G401 (cell line): ENCODE measurements around the gene APOO. TPM values are rescaled to one million over a fixed set of nuclear protein-coding genes. Genes with fewer than 3 reads are reported as not detected.

ENCODE experiments used
- DNase-seq: peaks from one replicate; pipeline ENCODE4 v3.0.0-alpha.2; 2015; ENCODE audit warnings: low spot score
- in situ Hi-C: cut with HindIII; loops from 2 replicates; pipeline ENCODE4 v1.10.0; 2016; ENCODE audit warnings: low sequenced_read_pairs, mixed read lengths
- total RNA-seq: library from RNA; depleted of rRNA; stranded (reverse); fragments of >200 nt; shearing (Covaris generic); gene quantifications from 2 replicates; pipeline ENCODE4 v1.2.3, GENCODE V29; 2014

Gene APOO
- total RNA-seq, 1 experiment from 2014 or later, result 21.9 TPM

- DNase-seq, result no peak
- in situ Hi-C loops, result no loop called here
Measured at GRCh38 chrX:23828881-23829280, 78.9 kb downstream of the APOO start.

- no peak for DNase-seq
- in situ Hi-C loops, result no loop called here
Measured at GRCh38 chrX:23826653-23827052, 81.1 kb downstream of the APOO start.

- no peak for DNase-seq
- in situ Hi-C loops, result no loop called here
Measured at GRCh38 chrX:23826216-23826615, 81.5 kb downstream of the APOO start.

GRCh38 chrX:23825675-23826074 is 82.1 kb downstream of the APOO start:
- DNase-seq, result no peak
- in situ Hi-C loops, result no loop called here

- in situ Hi-C loops, result no loop called here
Measured at GRCh38 chrX:23822841-23823240, 84.9 kb downstream of the APOO start.

GRCh38 chrX:23822397-23822796 is 85.3 kb downstream of the APOO start:
- in situ Hi-C loops, result no loop called here

More at GRCh38 chrX:23822841-23823240, 84.9 kb downstream of the APOO start:
- DNase-seq, result no peak

GRCh38 chrX:23821847-23822246 is 85.9 kb downstream of the APOO start:
- no peak for DNase-seq
- in situ Hi-C loops, result no loop called here

More at GRCh38 chrX:23822397-23822796, 85.3 kb downstream of the APOO start:
- no peak for DNase-seq

- in situ Hi-C loops, result no loop called here
- no peak for DNase-seq
Measured at GRCh38 chrX:23820235-23820782, 87.4 kb downstream of the APOO start.

- in situ Hi-C loops, result no loop called here
- no peak for DNase-seq
Measured at GRCh38 chrX:23819385-23820234, 88.1 kb downstream of the APOO start.

GRCh38 chrX:23817979-23818336 is 89.8 kb downstream of the APOO start:
- no peak for DNase-seq
- in situ Hi-C loops, result no loop called here

- in situ Hi-C loops, result no loop called here
- DNase-seq, result no peak
Measured at GRCh38 chrX:23816179-23816578, 91.6 kb downstream of the APOO start.

GRCh38 chrX:23815376-23815775 is 92.4 kb downstream of the APOO start:
- DNase-seq, result no peak
- in situ Hi-C loops, result no loop called here

GRCh38 chrX:23813808-23814207 is 93.9 kb downstream of the APOO start:
- no peak for DNase-seq
- in situ Hi-C loops, result no loop called here

- no peak for DNase-seq
- in situ Hi-C loops, result no loop called here
Measured at GRCh38 chrX:23811656-23812055, 96.1 kb downstream of the APOO start.

GRCh38 chrX:23811108-23811651 is 96.6 kb downstream of the APOO start:
- DNase-seq, result no peak

GRCh38 chrX:23810279-23810678 is 97.5 kb downstream of the APOO start:
- in situ Hi-C loops, result no loop called here
- no peak for DNase-seq

More at GRCh38 chrX:23811108-23811651, 96.6 kb downstream of the APOO start:
- in situ Hi-C loops, result no loop called here

GRCh38 chrX:23805389-23805788 is 102.3 kb downstream of the APOO start:
- in situ Hi-C loops, result no loop called here

GRCh38 chrX:23804578-23804977 is 103.2 kb downstream of the APOO start:
- no peak for DNase-seq
- in situ Hi-C loops, result no loop called here

More at GRCh38 chrX:23805389-23805788, 102.3 kb downstream of the APOO start:
- no peak for DNase-seq

GRCh38 chrX:23803931-23804381 is 103.8 kb downstream of the APOO start:
- in situ Hi-C loops, result no loop called here
- no peak for DNase-seq

GRCh38 chrX:23802431-23802830 is 105.3 kb downstream of the APOO start:
- DNase-seq, result no peak
- in situ Hi-C loops, result no loop called here
